ENCODE results near the gene HRAS. TPM values are rescaled to one million over a fixed set of nuclear protein-coding genes. Genes with fewer than 3 reads are reported as not detected.
"Not testable (repeated sequence)": the region's sequence is repeated elsewhere in the genome, so short reads cannot be mapped to it uniquely, and the experiment has no call there.

Gene HRAS
- total RNA-seq, 2 donors from 2014 or later: 33.6 to 83.5 TPM

- Mint-ChIP-seq H3K27ac (peak overlapping the region in 1 of 2 donors; percentile 15), H3K27me3 (peaks cover 11% of the 10 kb centered on the region in 2 donors), H3K4me3 (peak overlapping the region; percentile 5), H3K4me1 (ENCODE audit: low read depth in 2 of 2) (peaks cover 11 to 20% of the 10 kb centered on the region in 2 donors)
- not testable (repeated sequence) for H3K9me3 Mint-ChIP-seq; ATAC-seq; H3K36me3 Mint-ChIP-seq; DNase-seq (ENCODE audit: low spot score)
Measured at GRCh38 chr11:574031-574570, 38.7 kb upstream of the HRAS start.

GRCh38 chr11:573146-573759, 37.9 kb upstream of the HRAS start:
- Mint-ChIP-seq H3K4me1 (ENCODE audit: low read depth in 2 of 2) (peaks cover 11 to 16% of the 10 kb centered on the region in 2 donors), H3K27me3 (peaks cover 11% of the 10 kb centered on the region in 2 donors), H3K9me3 (no peaks in the 10 kb centered on the region), H3K4me3 (no peak overlapping the region), H3K27ac (no peak overlapping the region), H3K36me3 (no peaks in the 10 kb centered on the region)
- ATAC-seq (no peak), DNase-seq (ENCODE audit: low spot score) (no peak)

GRCh38 chr11:571802-572185, 36.4 kb upstream of the HRAS start:
- H3K4me3 Mint-ChIP-seq: no peak overlapping the region
- H3K9me3 Mint-ChIP-seq: no peaks in the 10 kb centered on the region

GRCh38 chr11:569158-569885, 33.9 kb upstream of the HRAS start:
- peaks cover 2 to 3% of the 10 kb centered on the region in 2 donors for H3K27me3 Mint-ChIP-seq
- H3K9me3 Mint-ChIP-seq: no peaks in the 10 kb centered on the region
- no peak for ATAC-seq
- H3K4me1 Mint-ChIP-seq (ENCODE audit: low read depth in 2 of 2): peaks cover 0 to 3% of the 10 kb centered on the region in 2 donors
- no peak for DNase-seq (ENCODE audit: low spot score)
- peak overlapping the region; percentile 78 for H3K4me3 Mint-ChIP-seq
- H3K36me3 Mint-ChIP-seq: no peaks in the 10 kb centered on the region
- H3K27ac Mint-ChIP-seq: no peak overlapping the region

More at GRCh38 chr11:571802-572185, 36.4 kb upstream of the HRAS start:
- H3K36me3 Mint-ChIP-seq: no peaks in the 10 kb centered on the region
- H3K27ac Mint-ChIP-seq: no peak overlapping the region
- DNase-seq (ENCODE audit: low spot score) (no peak), ATAC-seq (no peak)
- peaks cover 0 to 10% of the 10 kb centered on the region in 2 donors for H3K4me1 Mint-ChIP-seq (ENCODE audit: low read depth in 2 of 2)
- H3K27me3 Mint-ChIP-seq: peaks cover 11% of the 10 kb centered on the region in 2 donors

- Mint-ChIP-seq H3K36me3 (no peaks in the 10 kb centered on the region), H3K27ac (no peak overlapping the region), H3K9me3 (no peaks in the 10 kb centered on the region), H3K4me1 (ENCODE audit: low read depth in 2 of 2) (no peaks in the 10 kb centered on the region), H3K27me3 (no peaks in the 10 kb centered on the region), H3K4me3 (peak overlapping the region; percentile 78)
- DNase-seq (ENCODE audit: low spot score): peak; percentile 98
- ATAC-seq: peak; percentile 95 to 96
Measured at GRCh38 chr11:568306-569157, 33.2 kb upstream of the HRAS start.

GRCh38 chr11:567629-568292, 32.4 kb upstream of the HRAS start:
- ATAC-seq (no peak), DNase-seq (ENCODE audit: low spot score) (no peak)
- no peaks in the 10 kb centered on the region for H3K9me3 Mint-ChIP-seq
- H3K36me3 Mint-ChIP-seq: no peaks in the 10 kb centered on the region
- H3K4me1 Mint-ChIP-seq (ENCODE audit: low read depth in 2 of 2): no peaks in the 10 kb centered on the region
- peak overlapping the region in 1 of 2 donors; percentile 62 for H3K27ac Mint-ChIP-seq
- H3K4me3 Mint-ChIP-seq: peak overlapping the region; percentile 57
- no peaks in the 10 kb centered on the region for H3K27me3 Mint-ChIP-seq

GRCh38 chr11:567011-567628, 31.7 kb upstream of the HRAS start:
- Mint-ChIP-seq H3K27me3 (no peaks in the 10 kb centered on the region), H3K9me3 (no peaks in the 10 kb centered on the region), H3K36me3 (no peaks in the 10 kb centered on the region), H3K4me1 (ENCODE audit: low read depth in 2 of 2) (no peaks in the 10 kb centered on the region), H3K4me3 (peak overlapping the region; percentile 57), H3K27ac (peak overlapping the region in 1 of 2 donors; percentile 62)
- DNase-seq (ENCODE audit: low spot score) (no peak), ATAC-seq (no peak)

- H3K27ac Mint-ChIP-seq: no peak overlapping the region
Measured at GRCh38 chr11:565921-566509, 30.6 kb upstream of the HRAS start.

GRCh38 chr11:563812-564578, 28.6 kb upstream of the HRAS start:
- Mint-ChIP-seq H3K27me3 (no peaks in the 10 kb centered on the region), H3K27ac (no peak overlapping the region), H3K4me1 (ENCODE audit: low read depth in 2 of 2) (peaks cover 5 to 8% of the 10 kb centered on the region in 2 donors), H3K9me3 (no peaks in the 10 kb centered on the region), H3K36me3 (no peaks in the 10 kb centered on the region), H3K4me3 (no peak overlapping the region)
- DNase-seq (ENCODE audit: low spot score) (no peak), ATAC-seq (no peak)

More at GRCh38 chr11:565921-566509, 30.6 kb upstream of the HRAS start:
- ATAC-seq: no peak
- Mint-ChIP-seq H3K4me1 (ENCODE audit: low read depth in 2 of 2) (peaks cover 0 to 4% of the 10 kb centered on the region in 2 donors), H3K36me3 (no peaks in the 10 kb centered on the region), H3K4me3 (no peak overlapping the region), H3K9me3 (no peaks in the 10 kb centered on the region), H3K27me3 (no peaks in the 10 kb centered on the region)
- no peak for DNase-seq (ENCODE audit: low spot score)

- no peak for DNase-seq (ENCODE audit: low spot score)
- H3K4me3 Mint-ChIP-seq: no peak overlapping the region
- no peak overlapping the region for H3K27ac Mint-ChIP-seq
- ATAC-seq: no peak
- H3K36me3 Mint-ChIP-seq: no peaks in the 10 kb centered on the region
- no peaks in the 10 kb centered on the region for H3K9me3 Mint-ChIP-seq
- H3K4me1 Mint-ChIP-seq (ENCODE audit: low read depth in 2 of 2): peaks cover 5 to 8% of the 10 kb centered on the region in 2 donors
- H3K27me3 Mint-ChIP-seq: no peaks in the 10 kb centered on the region
Measured at GRCh38 chr11:563066-563811, 27.9 kb upstream of the HRAS start.

- ATAC-seq (no peak), DNase-seq (ENCODE audit: low spot score) (no peak)
- H3K9me3 Mint-ChIP-seq: no peaks in the 10 kb centered on the region
- H3K4me3 Mint-ChIP-seq: peak overlapping the region; percentile 88
- no peaks in the 10 kb centered on the region for H3K36me3 Mint-ChIP-seq
- peaks cover 5 to 8% of the 10 kb centered on the region in 2 donors for H3K4me1 Mint-ChIP-seq (ENCODE audit: low read depth in 2 of 2)
- H3K27me3 Mint-ChIP-seq: no peaks in the 10 kb centered on the region
- no peak overlapping the region for H3K27ac Mint-ChIP-seq
Measured at GRCh38 chr11:562046-562645, 26.8 kb upstream of the HRAS start.

Measured in natural killer cell treated with Interleukin-12 subunit alpha and Interleukin-12 subunit beta and Interleukin-15 and Interleukin-18, amount 100 ng/mL, for 72 hours (primary cell).